Activated CD8-positive, alpha-beta memory T cell treated with anti-CD3 and anti-CD28 coated beads for 36 hours (primary cell): ENCODE measurements around the gene OR2W1. TPM values are rescaled to one million over a fixed set of nuclear protein-coding genes. Genes with fewer than 3 reads are reported as not detected.

ENCODE experiments used
- CTCF ChIA-PET: fragments of 350-600 bp; sonication (Branson Sonifier 250); formaldehyde crosslinking; loops from one replicate; lab custom pipeline; 2021; ENCODE audit warnings: antibody characterized with exemption; lab: Charles Lee
- POLR2A ChIA-PET: fragments of 350-600 bp; sonication (Branson Sonifier 250); formaldehyde crosslinking; loops from one replicate; lab custom pipeline; 2021; ENCODE audit warnings: antibody characterized with exemption; lab: Charles Lee
- total RNA-seq, 2 experiments: library from RNA; stranded (reverse); gene quantifications; one replicate each; pipeline ENCODE4 v1.2.3, GENCODE V29; 2021

OR2W1 gene
- total RNA-seq, 2 experiments from 2014 or later, result not detected

DNA sequence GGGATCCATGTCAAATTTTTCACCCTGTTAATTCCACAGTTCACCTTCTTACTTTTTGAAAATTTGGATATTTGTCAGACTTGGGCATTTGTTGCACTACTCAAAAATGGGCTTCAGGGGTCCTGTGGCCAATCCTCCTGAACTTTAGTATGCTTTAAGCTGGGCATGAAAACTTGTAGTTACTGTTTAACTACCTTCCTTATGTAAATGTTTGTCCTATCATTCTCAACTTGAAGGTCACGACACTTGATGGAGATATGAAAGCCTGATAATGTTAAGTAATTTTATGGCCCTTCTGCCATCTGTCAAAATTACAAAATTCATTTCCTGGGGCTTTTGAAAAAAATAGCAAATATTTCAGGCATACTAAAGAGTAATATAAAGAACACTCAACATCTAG lies 35.6 kb downstream of the OR2W1 start:
- ChIA-PET CTCF (interaction anchor here (0.6 kb wide), 1 partner anchor 1239 kb away, joined by 3 read pairs; no protein-coding TSS in a partner anchor), POLR2A (no interaction called here)

DNA sequence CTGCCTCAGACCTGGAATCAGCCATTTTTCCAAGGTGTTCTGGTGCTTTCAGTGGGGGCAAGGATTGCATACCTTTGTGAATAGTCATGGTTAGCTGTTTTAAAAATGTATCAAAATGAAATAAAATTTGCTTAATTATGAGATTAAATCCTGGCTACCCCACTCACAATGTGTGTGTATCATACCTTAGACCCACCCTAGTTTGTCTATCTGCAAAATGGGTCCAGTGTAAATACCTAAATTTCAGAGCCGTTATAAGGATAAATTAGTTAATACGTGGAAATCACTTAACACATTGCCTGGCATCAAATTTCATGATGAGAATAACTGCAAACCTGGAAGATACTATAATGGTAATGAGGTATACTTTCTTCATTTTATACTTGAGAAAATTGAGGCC lies 36.9 kb downstream of the OR2W1 start:
- ChIA-PET CTCF (no interaction called here), POLR2A (no interaction called here)

DNA sequence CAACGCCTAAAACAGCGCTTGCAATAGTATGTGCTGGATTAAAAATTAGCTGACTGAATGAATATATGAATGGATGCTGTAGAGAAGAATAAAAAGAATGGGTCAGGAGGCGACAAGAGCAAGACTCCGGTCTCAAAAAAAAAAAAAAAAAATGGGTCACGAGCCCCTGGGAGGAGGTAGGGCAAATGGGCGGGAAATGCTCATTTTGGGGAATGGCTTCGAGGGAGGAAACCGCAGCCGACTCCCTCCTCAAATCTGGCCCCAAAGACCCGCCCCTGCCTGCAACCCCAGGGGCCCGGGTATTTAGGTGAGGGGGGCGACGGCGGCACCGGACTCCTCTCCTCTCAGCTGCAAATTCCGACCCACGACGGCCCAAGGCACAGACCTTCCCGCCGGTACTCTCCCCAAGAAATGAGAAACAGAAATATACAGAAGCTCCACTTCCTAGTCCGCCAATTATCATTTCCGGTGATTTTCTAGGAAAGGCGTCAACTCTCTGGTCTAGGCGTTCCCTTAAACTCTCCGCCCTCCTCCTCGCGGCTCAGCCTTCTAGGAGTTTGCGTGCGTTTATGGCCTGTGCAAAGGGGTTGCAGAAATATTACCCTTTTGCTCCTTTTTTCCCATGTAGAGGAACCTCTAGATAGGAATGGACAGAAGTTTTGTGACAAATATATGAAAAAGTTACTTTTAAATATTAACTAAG lies 39.6 kb downstream of the OR2W1 start, which contains the start of gene ZNF311:
Gene ZNF311 (minus strand): TSS at position 133 of the 703 bp plus-strand sequence. CDS start 1,361 bp downstream, outside the sequence.
- POLR2A ChIA-PET, result no interaction called here

DNA sequence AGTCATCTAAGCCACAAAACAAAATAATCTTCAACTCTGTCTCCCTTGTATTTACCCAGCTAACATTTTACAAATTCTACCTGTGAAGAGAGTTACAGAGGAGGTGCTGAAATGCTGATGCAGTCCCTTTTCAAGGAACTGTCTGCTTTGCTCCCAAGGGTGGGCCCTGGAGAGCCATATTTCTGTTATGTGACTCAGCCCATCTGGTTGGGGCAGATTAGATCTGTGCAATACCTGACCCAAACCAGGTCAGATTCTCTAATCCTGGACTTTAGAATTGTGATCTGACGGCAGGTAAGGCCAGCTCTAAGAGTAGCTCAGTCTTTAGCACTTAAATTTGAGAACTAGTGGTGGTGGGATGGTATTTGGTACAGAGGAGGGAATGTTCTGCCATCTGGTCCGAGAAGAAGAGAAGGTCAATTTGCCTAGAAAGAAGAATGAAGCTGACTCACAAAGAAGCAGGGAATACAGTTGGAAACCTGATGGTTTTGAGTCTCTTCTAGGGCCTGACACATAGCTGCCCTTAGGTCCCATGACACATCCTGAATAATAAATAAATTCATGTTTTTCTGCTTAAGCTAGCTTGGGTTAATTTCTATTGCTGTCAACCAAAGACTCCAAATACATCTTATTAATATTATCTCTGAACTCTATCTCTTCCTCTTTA lies 48.0 kb downstream of the OR2W1 start:
- ChIA-PET POLR2A (no interaction called here), CTCF (interaction anchor here (2.2 kb wide), 1 partner anchor 19 kb away, joined by 7 read pairs; no protein-coding TSS in a partner anchor)

More for the DNA sequence above, 39.6 kb downstream of the OR2W1 start, which contains the start of gene ZNF311:
- CTCF ChIA-PET, result no interaction called here

DNA sequence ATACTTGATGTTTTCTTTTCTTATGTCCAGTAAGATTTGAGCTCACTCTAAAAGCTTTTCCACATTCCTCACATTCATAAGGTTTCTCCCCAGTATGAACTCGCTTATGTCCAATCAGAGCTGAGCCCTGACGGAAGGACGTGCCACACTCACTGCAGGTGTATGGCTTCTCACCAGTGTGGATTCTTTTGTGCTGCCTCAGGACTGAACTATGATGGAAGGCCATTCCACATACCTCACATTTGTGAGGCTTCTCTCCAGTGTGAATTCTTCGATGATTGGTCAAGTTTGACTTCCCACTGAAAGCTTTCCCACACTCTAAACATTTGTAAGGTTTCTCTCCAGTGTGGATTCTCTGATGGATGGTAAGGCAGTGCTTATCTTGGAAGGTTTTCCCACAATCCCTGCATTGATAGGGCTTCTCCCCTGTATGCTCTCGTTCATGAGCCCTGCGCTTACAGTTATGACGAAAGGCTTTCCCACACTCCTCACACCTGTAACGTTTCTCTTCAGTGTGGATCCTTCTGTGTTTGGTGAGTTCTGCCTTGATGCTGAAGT lies 49.8 kb downstream of the OR2W1 start:
- ChIA-PET CTCF (no interaction called here), POLR2A (no interaction called here)

Other genes starting within 250 kb of the OR2W1 start
- 10 to 100 TPM; 65.0 to 67.3 TPM for gene TRIM27, start 121.2 kb downstream of the OR2W1 start, total RNA-seq
- under 1 TPM; 0.61 to 0.65 TPM for gene ZNF311, start 39.9 kb downstream of the OR2W1 start, total RNA-seq
- gene OR2B3, start 42.1 kb upstream of the OR2W1 start, total RNA-seq, result not detected
- not detected for gene OR2J1, start 54.3 kb upstream of the OR2W1 start, total RNA-seq
- not detected for gene OR2J3, start 62.9 kb upstream of the OR2W1 start, total RNA-seq
- not detected for gene OR2J2, start 125.7 kb upstream of the OR2W1 start, total RNA-seq